K562 (cell line): ENCODE measurements around the gene PACRG. TPM values are rescaled to one million over a fixed set of nuclear protein-coding genes. Genes with fewer than 3 reads are reported as not detected.

Experiments
- ATAC-seq: fragments of 200-7000 bp; cut with Tn5 transposase; 3 replicates; pipeline ENCODE4 v1.9.1; 2020; ENCODE audit warnings: moderate library complexity
- BruUV-seq: library from RNA; stranded (reverse); fragments of 400-500 nt; replicated peaks from 2 replicates; lab custom pipeline; 2021; lab: Mats Ljungman, UMichigan
- CTCF ChIA-PET: fragments of 300-600 bp; formaldehyde crosslinking; extraction: SDS; loops from one replicate; lab custom pipeline; 2021; ENCODE audit warnings: low intra/inter-chr PET ratio; lab: Yijun Ruan, JAX
- POLR2A ChIA-PET: fragments of 300-600, 350-650 bp; sonication (Branson Sonifier 250); formaldehyde crosslinking; extraction: SDS; loops from one replicate; lab custom pipeline; 2021; ENCODE audit warnings: antibody characterized with exemption, inconsistent platforms; lab: Yijun Ruan, JAX
- DNase-seq, 4 experiments: peaks; one replicate each; pipeline versions ENCODE4 v3.0.0 to v3.0.0-alpha.2; 2011 to 2018; ENCODE audit warnings: low spot score in 3 of 4, mixed read lengths in 3 of 4; ENCODE audit errors: extremely low read depth in 1 of 4
- FAIRE-seq: peaks from 2 replicates; lab custom pipeline; 2011; peaks lifted over from hg19 to GRCh38; lab: Jason Lieb, UNC
- H2AFZ ChIP-seq: 2 replicates; pipeline ENCODE4 v1.6.0; 2011; ENCODE audit warnings: low read depth, low read length, control low read depth, inconsistent platforms
- H3K27ac ChIP-seq: fragments of 200-600 bp; 3 replicates; pipeline ENCODE4 v1.8.0; 2011; ENCODE audit warnings: low read depth, mild to moderate bottlenecking, control low read depth, inconsistent platforms, low read length, moderate library complexity, mixed read lengths; ENCODE audit errors: extremely low read depth
- H3K27me3 ChIP-seq, 2 experiments: fragments of 300-600 bp in 1 of 2; 2 replicates in 1 of 2; 3 replicates in 1 of 2; pipeline versions ENCODE4 v1.6.0 to v1.8.0; 2011; ENCODE audit warnings: inconsistent platforms in 2 of 2, low read length in 2 of 2, mild to moderate bottlenecking in 1 of 2, mixed read lengths in 1 of 2, moderate library complexity in 1 of 2; ENCODE audit not compliant: control insufficient read depth in 2 of 2, insufficient read depth in 2 of 2
- H3K36me3 ChIP-seq: fragments of 300-600 bp; 3 replicates; pipeline ENCODE4 v1.8.0; 2011; ENCODE audit warnings: mild to moderate bottlenecking, low read length, inconsistent platforms; ENCODE audit not compliant: control insufficient read depth, insufficient read depth
- H3K4me1 ChIP-seq, 2 experiments: fragments of 200-600 bp in 1 of 2; replicated peaks in 1 of 2; 2 replicates in 1 of 2; 3 replicates in 1 of 2; pipeline versions ENCODE4 v1.5.1 to v1.8.0; 2011; ENCODE audit warnings: inconsistent platforms in 2 of 2, low read length in 2 of 2, mild to moderate bottlenecking in 1 of 2, mixed read lengths in 1 of 2, moderate library complexity in 1 of 2; ENCODE audit not compliant: control insufficient read depth in 2 of 2, insufficient read depth in 2 of 2
- H3K4me2 ChIP-seq: 2 replicates; pipeline ENCODE4 v1.6.1; 2011; ENCODE audit warnings: low read length, control low read depth, inconsistent platforms, mixed read lengths; ENCODE audit not compliant: insufficient read depth
- H3K4me3 ChIP-seq: fragments of 200-600 bp; sonication (generic), shearing (Covaris generic); 2 replicates; pipeline ENCODE4 v1.5.1; 2016; ENCODE audit warnings: control low read depth, inconsistent platforms
- H3K79me2 ChIP-seq: fragments of 200-600 bp; 3 replicates; pipeline ENCODE4 v1.8.0; 2011; ENCODE audit warnings: low read length, inconsistent platforms; ENCODE audit not compliant: control insufficient read depth, insufficient read depth
- H3K9ac ChIP-seq, 2 experiments: 2 replicates each; pipeline versions ENCODE4 v1.6.0 to v1.6.1; 2011; ENCODE audit warnings: low read depth in 2 of 2, low read length in 2 of 2, control low read depth in 1 of 2, inconsistent platforms in 1 of 2, mild to moderate bottlenecking in 1 of 2, mixed read lengths in 1 of 2; ENCODE audit not compliant: insufficient read depth in 1 of 2
- H3K9me1 ChIP-seq: one replicate; pipeline ENCODE4 v1.6.0; 2011; ENCODE audit warnings: inconsistent platforms, mild to moderate bottlenecking, low read length, moderate library complexity; ENCODE audit not compliant: control insufficient read depth, insufficient read depth
- H3K9me3 ChIP-seq: replicated peaks from 2 replicates; pipeline ENCODE4 v1.5.1; 2011; ENCODE audit warnings: low read depth, low read length, inconsistent platforms; ENCODE audit not compliant: control insufficient read depth, insufficient read depth
- H4K20me1 ChIP-seq: replicated peaks from 2 replicates; pipeline ENCODE4 v1.6.1; 2011; ENCODE audit warnings: low read length, inconsistent platforms, mixed read lengths; ENCODE audit not compliant: control insufficient read depth, insufficient read depth
- DNMT1 ChIP-seq: fragments of 450-650 bp; IDR thresholded peaks from 2 replicates; pipeline ENCODE4 v1.6.1; 2016; ENCODE audit warnings: antibody characterized with exemption, mild to moderate bottlenecking
- ELF2 ChIP-seq: fragments of 250-450 bp; sonication (Bioruptor Pico); IDR thresholded peaks from 2 replicates; pipeline ENCODE4 v1.5.0; 2021; ENCODE audit warnings: mild to moderate bottlenecking
- ELK1 ChIP-seq: sonication (generic); formaldehyde crosslinking; IDR thresholded peaks from 2 replicates; pipeline ENCODE4 v1.8.1; 2022; ENCODE audit warnings: missing genetic modification reagents
- GATAD2B ChIP-seq: fragments of 450-650 bp; IDR thresholded peaks from 2 replicates; pipeline ENCODE4 v1.6.1; 2017; ENCODE audit warnings: mild to moderate bottlenecking, borderline replicate concordance
- HDGF ChIP-seq: fragments of 450-650 bp; IDR thresholded peaks from 2 replicates; pipeline ENCODE4 v1.6.1; 2016
- HMGN3 ChIP-seq: IDR thresholded peaks from 2 replicates; pipeline ENCODE4 v1.6.1; 2011; ENCODE audit warnings: borderline replicate concordance, low read depth, mild to moderate bottlenecking, mixed read lengths, low read length; ENCODE audit not compliant: insufficient read length; ENCODE audit errors: extremely low read depth
- LCOR ChIP-seq: sonication (generic); formaldehyde crosslinking; IDR thresholded peaks from 2 replicates; pipeline ENCODE4 v1.8.0; 2022; ENCODE audit warnings: mild to moderate bottlenecking, missing genetic modification reagents
- SETDB1 ChIP-seq: IDR thresholded peaks from one replicate; pipeline ENCODE4 v1.6.1; 2012; ENCODE audit warnings: low read length, control low read depth, inconsistent platforms
- ZNF12 ChIP-seq: sonication (generic); formaldehyde crosslinking; IDR thresholded peaks from 2 replicates; pipeline ENCODE4 v1.4.0; 2020; ENCODE audit warnings: mild to moderate bottlenecking, missing genetic modification reagents
- ZNF134 ChIP-seq: fragments of 250-450 bp; sonication (Bioruptor Pico); conservative IDR thresholded peaks from 2 replicates; pipeline ENCODE4 v1.4.0; 2020
- ZNF184 ChIP-seq: sonication (generic); formaldehyde crosslinking; IDR thresholded peaks from 2 replicates; pipeline ENCODE4 v1.5.0; 2020; ENCODE audit warnings: missing genetic modification reagents
- ZNF436 ChIP-seq: fragments of 250-450, 450-650 bp; sonication (Bioruptor Pico); formaldehyde crosslinking; IDR thresholded peaks from 2 replicates; pipeline ENCODE4 v1.7.0; 2020; ENCODE audit warnings: mild to moderate bottlenecking
- WGBS: fragments of 100-300 bp; shearing (Covaris generic); methylation state at CpG from one replicate; pipeline ENCODE4 v1.1.6; 2016; ENCODE audit warnings: low coverage, mixed read lengths; ENCODE audit not compliant: insufficient coverage; ENCODE audit errors: missing lambda C conversion rate; 5-methylcytosine and 5-hydroxymethylcytosine counted together
- in situ Hi-C: fragments of 300-500 bp; cut with MboI; formaldehyde crosslinking; loops from 4 replicates; pipeline ENCODE4 v1.15.0; 2018; ENCODE audit warnings: inconsistent platforms, mixed read lengths
- intact Hi-C: fragments of 100-400 bp; cut with micrococcal nuclease; formaldehyde crosslinking; loops from 2 replicates; pipeline ENCODE4 v1.14.2; 2022
- polyA plus RNA-seq, 8 experiments: library from polyadenylated mRNA; depleted of rRNA in 4 of 8; stranded (reverse) in 5 of 8; unstranded in 3 of 8; fragments of >200 nt; fragmentation: Nextera tagmentation in 2 of 8; fragmentation: Illumina TruSeq in 1 of 8; extraction: Ambion mirVana in 2 of 8; extraction: Trizol in 1 of 8; gene quantifications; 2 replicates each; pipeline versions ENCODE4 v1.2.1 to v1.2.3, GENCODE V29; 2011 to 2014; ENCODE audit warnings: inconsistent platforms in 1 of 8, missing spikeins in 1 of 8
- total RNA-seq, 7 experiments: library from RNA; depleted of rRNA in 6 of 7; stranded (reverse); fragments of >200 nt in 6 of 7; fragmentation: Illumina TruSeq in 2 of 7; extraction: Trizol in 2 of 7; gene quantifications; 2 replicates each; pipeline versions ENCODE4 v1.2.1 to v1.2.3, GENCODE V29; 2011 to 2021; ENCODE audit warnings: low replicate concordance in 1 of 7

PACRG gene
- total and polyA plus RNA-seq, 9 of the 15 experiments (the other 6 are each of a cell fraction or from before 2014, with no cell fraction given) = 0.04 TPM; not detected in 8

- no peaks in the 10 kb centered on the region for H4K20me1 ChIP-seq
- no peak for ATAC-seq
- TF ChIP-seq HDGF = no peak
- TF ChIP-seq, all 486 proteins: peak for 0
- DNase-seq (no peak), FAIRE-seq (no peak)
- no peaks in the 10 kb centered on the region for H3K36me3 ChIP-seq
- WGBS = 1% methylated on average over 5 of the region's 5 CpGs
- intact Hi-C loops = no loop called here
- H3K79me2 ChIP-seq = no peaks in the 10 kb centered on the region
- no peak overlapping the region for H3K9ac ChIP-seq
- CTCF ChIA-PET = no interaction called here
- no peak overlapping the region for H3K4me2 ChIP-seq
- H3K4me3 ChIP-seq = no peak overlapping the region
- in situ Hi-C loops = no loop called here
- H3K9me3 ChIP-seq = no peaks in the 10 kb centered on the region
- BruUV-seq = no TSS peak
- H3K27ac ChIP-seq = no peak overlapping the region
- H3K27me3 ChIP-seq = no peaks in the 10 kb centered on the region
- no peaks in the 10 kb centered on the region for H3K9me1 ChIP-seq
- H3K4me1 ChIP-seq = no peaks in the 10 kb centered on the region
- no peak overlapping the region for H2AFZ ChIP-seq
- POLR2A ChIA-PET = no interaction called here
Observed at GRCh38 chr6:162862941-162863340, 135.2 kb downstream of the PACRG start.

GRCh38 chr6:162863821-162864220 is 136.0 kb downstream of the PACRG start:
- no peak for TF ChIP-seq SETDB1
- no peak for TF ChIP-seq ZNF134 (CRISPR knock-in tag)
- no peak for TF ChIP-seq DNMT1
- TF ChIP-seq ELK1 (CRISPR knock-in tag) = no peak
- TF ChIP-seq ELF2 (CRISPR knock-in tag) = no peak
- no peak for TF ChIP-seq HMGN3
- no peak for TF ChIP-seq ZNF184
- TF ChIP-seq ZNF12 (CRISPR knock-in tag) = no peak
- TF ChIP-seq ZNF436 = no peak
- no peak for TF ChIP-seq GATAD2B
- TF ChIP-seq LCOR (CRISPR knock-in tag) = no peak
- no peaks in the 10 kb centered on the region for H3K36me3 ChIP-seq
- H3K79me2 ChIP-seq = no peaks in the 10 kb centered on the region
- no peak overlapping the region for H3K27ac ChIP-seq
- no peaks in the 10 kb centered on the region for H3K27me3 ChIP-seq
- no peaks in the 10 kb centered on the region for H3K9me3 ChIP-seq
- H3K4me2 ChIP-seq = no peak overlapping the region
- no peaks in the 10 kb centered on the region for H3K9me1 ChIP-seq
- H2AFZ ChIP-seq = no peak overlapping the region
- CTCF ChIA-PET = no interaction called here
- H3K9ac ChIP-seq = no peak overlapping the region
- no peaks in the 10 kb centered on the region for H3K4me1 ChIP-seq
- ATAC-seq (no peak), FAIRE-seq (no peak), DNase-seq (no peak)
- in situ Hi-C loops (no loop called here), intact Hi-C loops (no loop called here)
- no TSS peak for BruUV-seq
- H4K20me1 ChIP-seq = no peaks in the 10 kb centered on the region
- POLR2A ChIA-PET = no interaction called here
- 0% methylated on average over 1 of the region's 1 CpG for WGBS
- no peak overlapping the region for H3K4me3 ChIP-seq
